Pons (tissue), 1 donor: Measurements from ENCODE around the gene ZNF641.
A peak's percentile ranks its signal among the peaks of the same experiment; 100 is the strongest.

ENCODE experiments used
- DNase-seq: peaks from one replicate; pipeline ENCODE4 v3.0.0-alpha.2; 2016; ENCODE audit warnings: low spot score

The ZNF641 gene

GRCh38 chr12:48350249-48351021 lies at the start of gene ZNF641:
Gene ZNF641 (minus strand): TSS chr12:48350919. CDS start chr12:48348090, 2,829 bp downstream.
- DNase-seq = peak; percentile 76

GRCh38 chr12:48390026-48390425 lies 39.3 kb upstream of the ZNF641 start:
- DNase-seq = peak; percentile 17

GRCh38 chr12:48389409-48389808 lies 38.7 kb upstream of the ZNF641 start:
- no peak for DNase-seq

GRCh38 chr12:48388938-48389337 lies 38.2 kb upstream of the ZNF641 start:
- DNase-seq = no peak

- DNase-seq = peak; percentile 11
These were observed 37.7 kb upstream of the ZNF641 start for GRCh38 chr12:48388460-48388859.

- DNase-seq = no peak
These were observed 29.9 kb upstream of the ZNF641 start for GRCh38 chr12:48380596-48380995.

GRCh38 chr12:48379794-48380193 lies 29.1 kb upstream of the ZNF641 start:
- DNase-seq = no peak

- DNase-seq = no peak
These were observed 26.9 kb upstream of the ZNF641 start for GRCh38 chr12:48377646-48378045.

- no peak for DNase-seq
These were observed 23.4 kb upstream of the ZNF641 start for GRCh38 chr12:48374164-48374563.

GRCh38 chr12:48366131-48366530 lies 15.4 kb upstream of the ZNF641 start:
- DNase-seq = no peak

GRCh38 chr12:48361664-48362339 lies 11.1 kb upstream of the ZNF641 start:
- no peak for DNase-seq

- DNase-seq = no peak
These were observed 8.3 kb upstream of the ZNF641 start for GRCh38 chr12:48358937-48359513.

- DNase-seq = no peak
These were observed 5.5 kb upstream of the ZNF641 start for GRCh38 chr12:48356041-48356768.

GRCh38 chr12:48352157-48352760 lies 1.5 kb upstream of the ZNF641 start:
- no peak for DNase-seq

GRCh38 chr12:48351022-48351708 lies 446 bp upstream of the ZNF641 start:
- DNase-seq = peak; percentile 59

GRCh38 chr12:48349471-48349870 lies 1.2 kb downstream of the ZNF641 start:
- peak; percentile 49 for DNase-seq

GRCh38 chr12:48342980-48343379 lies 7.7 kb downstream of the ZNF641 start:
- DNase-seq = no peak

GRCh38 chr12:48340943-48341342 lies 9.8 kb downstream of the ZNF641 start:
- DNase-seq = peak; percentile 36

GRCh38 chr12:48339442-48340117 lies 11.1 kb downstream of the ZNF641 start:
- no peak for DNase-seq

- DNase-seq = no peak
These were observed 14.2 kb downstream of the ZNF641 start for GRCh38 chr12:48336564-48336963.

- peak; percentile 65 for DNase-seq
These were observed 14.7 kb downstream of the ZNF641 start for GRCh38 chr12:48336061-48336460.
